GM12892 (cell line): ENCODE data around the gene PTPN1.

Experiments
- POLR2A ChIP-seq: IDR thresholded peaks from 2 replicates; pipeline ENCODE4 v1.6.1; 2011; ENCODE audit warnings: low read depth, low read length, control low read depth
- POLR2AphosphoS5 ChIP-seq: IDR thresholded peaks from 2 replicates; pipeline ENCODE4 v1.6.1; 2011; ENCODE audit warnings: low read depth, low read length, control low read depth

DNA sequence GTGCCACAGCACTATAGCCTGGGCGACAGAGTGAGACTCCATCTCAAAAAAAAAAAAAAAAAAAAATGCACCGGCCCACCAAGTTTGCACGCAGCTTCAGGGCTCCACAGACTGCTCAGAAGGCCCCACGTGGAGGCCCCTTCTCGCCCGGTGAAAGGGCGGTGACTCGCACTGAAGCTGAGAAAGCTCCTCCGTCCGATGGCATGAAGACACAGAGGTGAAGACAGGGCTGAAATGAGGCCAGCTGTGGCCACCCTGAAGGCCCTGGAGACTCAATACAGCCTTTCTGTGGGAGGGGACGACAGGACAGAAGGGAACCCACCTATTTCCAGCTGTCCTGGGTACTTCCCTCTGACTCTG is 84.0 kb downstream of the PTPN1 start:
- TF ChIP-seq POLR2A (no peak), POLR2AphosphoS5 (no peak)
